HG03342 (cell line): Measurements from ENCODE around the gene HERPUD1.

ENCODE experiments used
- ATAC-seq: cut with Tn5 transposase; IDR thresholded peaks from one replicate; pipeline ENCODE4 v1.9.1; 2021; ENCODE audit warnings: mild to moderate bottlenecking, moderate library complexity; ENCODE audit not compliant: unreplicated experiment

HERPUD1 gene

DNA sequence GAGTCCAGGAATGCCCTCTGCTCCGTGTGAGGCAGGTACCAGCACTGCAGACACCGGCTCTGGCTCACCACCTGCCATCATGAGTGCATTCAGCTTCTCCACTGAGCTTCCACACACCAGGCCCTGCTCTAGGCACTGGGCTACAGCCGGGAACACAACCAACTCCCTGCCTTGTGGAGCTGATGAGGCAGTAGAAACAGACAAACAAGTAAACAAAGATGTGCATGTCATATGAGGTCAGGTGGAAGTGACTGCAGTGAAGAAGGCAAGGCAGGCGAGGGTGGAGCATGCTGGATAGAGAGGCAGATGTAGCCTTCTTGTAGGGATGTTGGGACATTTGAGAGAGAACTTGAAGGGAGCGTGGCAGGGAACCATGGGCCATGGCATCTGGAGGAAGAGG is 62.4 kb downstream of the HERPUD1 start:
- no peak for ATAC-seq
